Osteoblast (primary cell): ENCODE measurements around the gene RBKS. TPM values are rescaled to one million over a fixed set of nuclear protein-coding genes. Genes with fewer than 3 reads are reported as not detected.
A peak's percentile ranks its signal among the peaks of the same experiment; 100 is the strongest.

ENCODE experiments used
- DNase-seq: peaks from one replicate; pipeline ENCODE4 v3.0.0; 2011; ENCODE audit warnings: low spot score, mixed read lengths; ENCODE audit not compliant: insufficient read length; ENCODE audit errors: missing footprints
- H2AFZ ChIP-seq: 2 replicates; pipeline ENCODE4 v1.6.0; 2011; ENCODE audit warnings: mild to moderate bottlenecking, low read length
- H3K27ac ChIP-seq: 2 replicates; pipeline ENCODE4 v1.5.1; 2011; ENCODE audit warnings: mild to moderate bottlenecking, low read depth, low read length, moderate library complexity
- H3K27me3 ChIP-seq: 2 replicates; pipeline ENCODE4 v1.6.0; 2012; ENCODE audit warnings: mild to moderate bottlenecking, control low read depth, inconsistent platforms, low read length, moderate library complexity; ENCODE audit not compliant: insufficient read depth
- H3K36me3 ChIP-seq: 2 replicates; pipeline ENCODE4 v1.5.1; 2011; ENCODE audit warnings: mild to moderate bottlenecking, low read length, control low read depth, moderate library complexity; ENCODE audit not compliant: insufficient read depth
- H3K4me1 ChIP-seq: 2 replicates; pipeline ENCODE4 v1.5.1; 2011; ENCODE audit warnings: mild to moderate bottlenecking, low read length, control low read depth, moderate library complexity; ENCODE audit not compliant: insufficient read depth
- H3K4me2 ChIP-seq: 2 replicates; pipeline ENCODE4 v1.6.0; 2011; ENCODE audit warnings: mild to moderate bottlenecking, low read length; ENCODE audit not compliant: insufficient read depth
- H3K4me3 ChIP-seq: fragments of 200-600 bp; sonication (generic); 3 replicates; pipeline ENCODE4 v1.5.1; 2012; ENCODE audit warnings: mild to moderate bottlenecking, low read length, inconsistent platforms; ENCODE audit not compliant: insufficient read depth
- H3K79me2 ChIP-seq: 2 replicates; pipeline ENCODE4 v1.6.0; 2012; ENCODE audit warnings: mild to moderate bottlenecking, low read length, control low read depth, inconsistent platforms; ENCODE audit not compliant: insufficient read depth
- H3K9me3 ChIP-seq: 2 replicates; pipeline ENCODE4 v1.5.1; 2011; ENCODE audit warnings: low read depth, low read length, control low read depth
- H4K20me1 ChIP-seq: 2 replicates; pipeline ENCODE4 v1.6.0; 2012; ENCODE audit warnings: mild to moderate bottlenecking, low read length, control low read depth; ENCODE audit not compliant: insufficient read depth
- total RNA-seq: library from RNA; depleted of rRNA; stranded (reverse); fragments of >200 nt; gene quantifications from 2 replicates; pipeline ENCODE4 v1.2.3, GENCODE V29; 2012
- TF ChIP-seq, protein P1 (sequence below): IDR thresholded peaks from 2 replicates; pipeline ENCODE4 v1.5.1; 2011; ENCODE audit warnings: mild to moderate bottlenecking, low read depth, low read length, moderate library complexity; ENCODE audit errors: extremely low read depth

Gene RBKS
- total RNA-seq, 1 donor: 1.1 TPM

DNA sequence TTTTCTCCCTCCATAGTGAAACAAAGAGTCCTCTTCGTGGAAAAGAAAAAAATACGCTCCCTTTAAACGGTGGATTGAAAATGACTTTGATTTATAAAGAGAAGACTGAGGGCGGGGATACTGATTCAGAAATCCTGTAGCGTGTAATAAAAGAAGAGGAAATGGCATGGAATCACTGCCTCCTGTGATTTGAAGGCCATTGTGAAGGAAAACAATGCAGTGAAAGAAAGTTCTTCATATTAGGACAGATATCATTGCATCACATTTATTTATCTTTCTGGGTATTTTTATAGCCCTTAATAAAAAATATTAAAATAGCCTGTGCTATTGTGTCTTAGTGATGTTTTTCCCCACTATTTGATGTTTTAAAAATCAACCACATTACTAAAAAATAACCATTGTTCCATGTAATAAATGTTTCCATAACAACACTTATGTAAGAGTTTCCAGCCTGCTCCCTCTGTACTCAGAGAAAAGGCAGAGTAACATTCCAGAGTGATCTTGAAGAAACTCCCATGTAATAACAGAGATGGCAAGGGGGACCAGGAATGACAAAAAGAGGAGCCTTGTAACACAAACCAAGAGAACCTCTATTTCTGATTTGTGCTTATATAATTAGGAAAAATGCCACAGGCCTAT lies 110.7 kb downstream of the RBKS start:
- no peaks in the 10 kb centered on the region for H3K9me3 ChIP-seq
- no peaks in the 10 kb centered on the region for H4K20me1 ChIP-seq
- H3K27me3 ChIP-seq: no peaks in the 10 kb centered on the region
- H3K79me2 ChIP-seq: peaks cover 51% of the 10 kb centered on the region
- TF ChIP-seq, protein P1, sequence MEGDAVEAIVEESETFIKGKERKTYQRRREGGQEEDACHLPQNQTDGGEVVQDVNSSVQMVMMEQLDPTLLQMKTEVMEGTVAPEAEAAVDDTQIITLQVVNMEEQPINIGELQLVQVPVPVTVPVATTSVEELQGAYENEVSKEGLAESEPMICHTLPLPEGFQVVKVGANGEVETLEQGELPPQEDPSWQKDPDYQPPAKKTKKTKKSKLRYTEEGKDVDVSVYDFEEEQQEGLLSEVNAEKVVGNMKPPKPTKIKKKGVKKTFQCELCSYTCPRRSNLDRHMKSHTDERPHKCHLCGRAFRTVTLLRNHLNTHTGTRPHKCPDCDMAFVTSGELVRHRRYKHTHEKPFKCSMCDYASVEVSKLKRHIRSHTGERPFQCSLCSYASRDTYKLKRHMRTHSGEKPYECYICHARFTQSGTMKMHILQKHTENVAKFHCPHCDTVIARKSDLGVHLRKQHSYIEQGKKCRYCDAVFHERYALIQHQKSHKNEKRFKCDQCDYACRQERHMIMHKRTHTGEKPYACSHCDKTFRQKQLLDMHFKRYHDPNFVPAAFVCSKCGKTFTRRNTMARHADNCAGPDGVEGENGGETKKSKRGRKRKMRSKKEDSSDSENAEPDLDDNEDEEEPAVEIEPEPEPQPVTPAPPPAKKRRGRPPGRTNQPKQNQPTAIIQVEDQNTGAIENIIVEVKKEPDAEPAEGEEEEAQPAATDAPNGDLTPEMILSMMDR: no peak
- H3K4me2 ChIP-seq: no peak overlapping the region
- H3K4me1 ChIP-seq: peaks cover 3% of the 10 kb centered on the region
- no peak overlapping the region for H2AFZ ChIP-seq
- H3K36me3 ChIP-seq: peaks cover 40% of the 10 kb centered on the region
- no peak overlapping the region for H3K27ac ChIP-seq
- H3K4me3 ChIP-seq: no peak overlapping the region
- DNase-seq: no peak

DNA sequence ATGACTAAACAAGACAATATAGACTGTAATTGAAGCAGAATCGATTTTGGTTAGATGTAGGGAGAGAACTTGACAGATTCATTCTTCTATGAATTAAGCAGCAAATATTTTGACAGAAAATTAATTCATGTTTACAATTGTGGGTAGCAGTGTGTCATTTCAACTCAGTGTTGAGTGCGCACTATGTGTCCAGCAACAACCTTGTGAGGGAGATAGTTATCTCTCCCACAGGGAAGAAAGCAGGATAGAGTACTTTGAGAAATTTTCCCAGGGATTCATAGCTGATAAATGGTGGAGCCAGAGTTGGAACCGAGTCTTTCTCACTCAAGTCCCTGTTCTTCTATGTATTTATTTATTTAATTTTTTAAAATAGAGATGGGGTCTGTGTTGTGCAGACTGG lies 113.5 kb downstream of the RBKS start:
- no peak overlapping the region for H2AFZ ChIP-seq
- no peak overlapping the region for H3K4me2 ChIP-seq
- no peak overlapping the region for H3K27ac ChIP-seq
- peaks cover 21% of the 10 kb centered on the region for H3K4me1 ChIP-seq
- H3K4me3 ChIP-seq: no peak overlapping the region
- H3K9me3 ChIP-seq: no peaks in the 10 kb centered on the region
- H4K20me1 ChIP-seq: no peaks in the 10 kb centered on the region
- TF ChIP-seq, protein P1: no peak
- peaks cover 51% of the 10 kb centered on the region for H3K36me3 ChIP-seq
- H3K79me2 ChIP-seq: peaks cover 80% of the 10 kb centered on the region
- no peaks in the 10 kb centered on the region for H3K27me3 ChIP-seq
- DNase-seq: no peak

DNA sequence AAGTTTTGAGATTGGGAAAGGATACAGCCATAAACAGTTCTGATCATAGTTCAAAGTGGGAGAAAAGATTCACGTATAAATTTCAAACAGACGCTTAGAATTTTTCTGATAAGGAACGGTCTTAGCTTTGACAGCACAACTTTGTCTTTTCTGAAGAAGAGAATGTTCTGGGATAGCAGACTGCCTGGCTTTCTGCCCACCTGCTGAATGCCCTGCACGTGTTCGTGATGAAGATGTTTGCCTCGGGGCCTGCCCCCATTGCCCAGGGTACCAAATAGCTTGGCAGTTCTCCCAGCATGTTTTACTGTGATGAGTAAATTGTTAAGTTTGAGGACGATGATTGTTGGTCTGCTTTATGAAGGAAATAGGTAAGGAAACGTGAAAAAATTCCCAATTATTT lies 114.1 kb downstream of the RBKS start:
- H3K36me3 ChIP-seq: peaks cover 51% of the 10 kb centered on the region
- H3K79me2 ChIP-seq: peaks cover 79% of the 10 kb centered on the region
- H3K4me2 ChIP-seq: no peak overlapping the region
- DNase-seq: no peak
- H3K4me3 ChIP-seq: no peak overlapping the region
- H3K27me3 ChIP-seq: no peaks in the 10 kb centered on the region
- H2AFZ ChIP-seq: no peak overlapping the region
- H3K9me3 ChIP-seq: no peaks in the 10 kb centered on the region
- TF ChIP-seq, protein P1: no peak
- peaks cover 22% of the 10 kb centered on the region for H3K4me1 ChIP-seq
- no peaks in the 10 kb centered on the region for H4K20me1 ChIP-seq
- peak overlapping the region; percentile 43 for H3K27ac ChIP-seq

DNA sequence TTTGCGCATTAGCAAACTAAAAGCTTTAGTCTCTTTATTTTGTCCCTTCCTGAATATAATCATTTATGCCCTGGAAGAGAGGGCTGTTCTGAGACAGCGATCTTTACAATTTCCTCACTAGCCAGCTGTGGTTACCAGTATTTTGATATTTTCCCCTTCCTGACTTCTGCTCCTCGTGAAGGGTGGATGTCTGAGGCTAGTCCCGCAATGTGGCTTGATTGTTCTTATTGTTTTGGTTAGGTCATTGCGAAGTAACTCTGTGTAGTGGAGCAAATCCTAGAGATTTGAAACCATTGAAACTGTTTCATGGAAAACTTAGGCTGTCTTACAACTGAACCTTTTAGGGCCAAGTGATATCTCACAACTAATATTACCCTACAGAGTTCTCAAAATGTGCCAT lies 116.2 kb downstream of the RBKS start:
- H3K9me3 ChIP-seq: no peaks in the 10 kb centered on the region
- H4K20me1 ChIP-seq: no peaks in the 10 kb centered on the region
- no peak for DNase-seq
- peak overlapping the region; percentile 95 for H3K4me2 ChIP-seq
- peak overlapping the region; percentile 13 for H3K27ac ChIP-seq
- H2AFZ ChIP-seq: no peak overlapping the region
- peak overlapping the region; percentile 93 for H3K4me3 ChIP-seq
- H3K79me2 ChIP-seq: peaks cover 73% of the 10 kb centered on the region
- TF ChIP-seq, protein P1: no peak
- peaks cover 42% of the 10 kb centered on the region for H3K36me3 ChIP-seq
- peaks cover 23% of the 10 kb centered on the region for H3K4me1 ChIP-seq
- no peaks in the 10 kb centered on the region for H3K27me3 ChIP-seq
